HCT116 (cell line): Measurements from ENCODE around the gene ZNF264. TPM values are rescaled to one million over a fixed set of nuclear protein-coding genes. Genes with fewer than 3 reads are reported as not detected.

ENCODE experiments used
- ATAC-seq: fragments of 200-7000 bp; cut with Tn5 transposase; 2 replicates; pipeline ENCODE4 v1.9.1; 2020; ENCODE audit warnings: mild to moderate bottlenecking, moderate library complexity
- BruUV-seq: library from RNA; stranded (reverse); fragments of 400-500 nt; replicated peaks from 2 replicates; lab custom pipeline; 2021; lab: Mats Ljungman, UMichigan
- CTCF ChIA-PET: fragments of 300-600 bp; sonication (Branson Sonifier 250); formaldehyde crosslinking; loops from one replicate; lab custom pipeline; 2021; ENCODE audit warnings: antibody characterized with exemption; lab: Charles Lee
- POLR2A ChIA-PET: fragments of 300-600, 350-600 bp; sonication (Branson Sonifier 250); formaldehyde crosslinking; loops from one replicate; lab custom pipeline; 2021; ENCODE audit warnings: antibody characterized with exemption; lab: Charles Lee
- RAD21 ChIA-PET, 2 experiments: fragments of 300-600 bp; sonication (Branson Sonifier 250); formaldehyde crosslinking; loops; one replicate each; lab custom pipeline; 2023; ENCODE audit warnings: low total read pairs in 2 of 2; ENCODE audit not compliant: uncharacterized antibody in 2 of 2, unreplicated experiment in 2 of 2, low non-redundant PET in 1 of 2; lab: Charles Lee
- DNase-seq: peaks from one replicate; pipeline ENCODE4 v3.0.0-alpha.2; 2010; ENCODE audit warnings: low read depth, low spot score
- H2AFZ ChIP-seq: fragments of 200-600 bp; shearing (Covaris generic), sonication (generic); 2 replicates; pipeline ENCODE4 v1.6.1; 2017; ENCODE audit warnings: low read depth, mixed run types, mixed read lengths, antibody characterized with exemption, low read length; ENCODE audit not compliant: poor library complexity, severe bottlenecking
- H3K27ac ChIP-seq: 2 replicates; pipeline ENCODE4 v1.5.1; 2012; ENCODE audit warnings: low read depth, low read length
- H3K27me3 ChIP-seq: fragments of 200-600 bp; sonication (generic); 2 replicates; pipeline ENCODE4 v1.6.1; 2016; ENCODE audit warnings: mixed run types, low read length, mixed read lengths; ENCODE audit not compliant: insufficient read depth
- H3K36me3 ChIP-seq, 2 experiments: fragments of 200-500 bp in 1 of 2; fragments of 200-600 bp in 1 of 2; sonication (Bioruptor generic) in 1 of 2; sonication (generic) in 1 of 2; 2 replicates each; pipeline versions ENCODE4 v1.5.1 to v1.6.1; 2014 to 2016; ENCODE audit warnings: low read length in 2 of 2, inconsistent platforms in 1 of 2, mixed read lengths in 1 of 2, mixed run types in 1 of 2; ENCODE audit not compliant: insufficient read depth in 2 of 2, control insufficient read depth in 1 of 2
- H3K4me1 ChIP-seq, 2 experiments: fragments of 200-600 bp in 1 of 2; sonication (generic) in 1 of 2; 2 replicates each; pipeline versions ENCODE4 v1.5.1 to v1.6.1; 2012 to 2017; ENCODE audit warnings: low read length in 2 of 2, inconsistent platforms in 1 of 2, mild to moderate bottlenecking in 1 of 2, mixed read lengths in 1 of 2, mixed run types in 1 of 2, moderate library complexity in 1 of 2; ENCODE audit not compliant: insufficient read depth in 2 of 2, control insufficient read depth in 1 of 2
- H3K4me2 ChIP-seq: fragments of 200-600 bp; sonication (generic); 2 replicates; pipeline ENCODE4 v1.6.1; 2017; ENCODE audit warnings: mixed run types, low read length, mixed read lengths
- H3K4me3 ChIP-seq, 2 experiments: fragments of 200-600 bp in 1 of 2; sonication (generic) in 1 of 2; replicated peaks in 1 of 2; 2 replicates each; pipeline ENCODE4 v1.5.1; 2011 to 2016; ENCODE audit warnings: low read length in 2 of 2, control low read depth in 1 of 2, low read depth in 1 of 2, mild to moderate bottlenecking in 1 of 2, mixed read lengths in 1 of 2, mixed run types in 1 of 2
- H3K79me2 ChIP-seq: fragments of 200-600 bp; sonication (generic); 2 replicates; pipeline ENCODE4 v1.6.1; 2017; ENCODE audit warnings: mild to moderate bottlenecking, mixed run types, low read length, moderate library complexity, mixed read lengths; ENCODE audit not compliant: insufficient read depth
- H3K9ac ChIP-seq: fragments of 200-600 bp; sonication (generic); 2 replicates; pipeline ENCODE4 v1.6.1; 2016; ENCODE audit warnings: low read length, mixed read lengths
- H3K9me2 ChIP-seq: fragments of 200-600 bp; sonication (generic), shearing (Covaris generic); 2 replicates; pipeline ENCODE4 v1.6.1; 2017; ENCODE audit warnings: mixed run types, mild to moderate bottlenecking, moderate library complexity; ENCODE audit not compliant: insufficient read depth
- H3K9me3 ChIP-seq, 2 experiments: fragments of 200-500 bp in 1 of 2; fragments of 200-600 bp in 1 of 2; sonication (Bioruptor generic) in 1 of 2; sonication (generic) in 1 of 2; 2 replicates each; pipeline ENCODE4 v1.6.1; 2014 to 2017; ENCODE audit warnings: low read length in 2 of 2, mixed read lengths in 2 of 2, inconsistent platforms in 1 of 2, low read depth in 1 of 2, mild to moderate bottlenecking in 1 of 2, mixed run types in 1 of 2, moderate library complexity in 1 of 2; ENCODE audit not compliant: control insufficient read depth in 1 of 2, insufficient read depth in 1 of 2
- H4K20me1 ChIP-seq: fragments of 200-600 bp; sonication (generic), shearing (Covaris generic); 2 replicates; pipeline ENCODE4 v1.6.1; 2017; ENCODE audit warnings: mixed run types, mild to moderate bottlenecking, moderate library complexity; ENCODE audit not compliant: insufficient read depth
- CBX3 ChIP-seq: IDR thresholded peaks from 2 replicates; pipeline ENCODE4 v1.6.1; 2012; ENCODE audit warnings: low read depth
- CEBPB ChIP-seq: IDR thresholded peaks from 2 replicates; pipeline ENCODE4 v1.6.1; 2012; ENCODE audit warnings: low read depth
- EGR1 ChIP-seq: IDR thresholded peaks from 2 replicates; pipeline ENCODE4 v1.6.1; 2012; ENCODE audit warnings: low read depth
- ELF1 ChIP-seq: IDR thresholded peaks from 2 replicates; pipeline ENCODE4 v1.6.1; 2012; ENCODE audit warnings: low read depth, borderline replicate concordance
- EZH2 ChIP-seq: fragments of 200-600 bp; sonication (generic); IDR thresholded peaks from 2 replicates; pipeline ENCODE4 v1.6.1; 2017; ENCODE audit warnings: antibody characterized with exemption, mixed run types
- FOSL1 ChIP-seq: IDR thresholded peaks from 2 replicates; pipeline ENCODE4 v1.6.1; 2012; ENCODE audit warnings: low read depth
- JUND ChIP-seq: IDR thresholded peaks from 2 replicates; pipeline ENCODE4 v1.6.1; 2012
- SP1 ChIP-seq: IDR thresholded peaks from 2 replicates; pipeline ENCODE4 v1.6.1; 2012; ENCODE audit warnings: low read depth
- SRF ChIP-seq: IDR thresholded peaks from 2 replicates; pipeline ENCODE4 v1.6.1; 2012; ENCODE audit warnings: low read depth
- YY1 ChIP-seq: IDR thresholded peaks from 2 replicates; pipeline ENCODE4 v1.6.1; 2011; ENCODE audit warnings: low read length, low read depth, moderate library complexity, mild to moderate bottlenecking; ENCODE audit not compliant: insufficient replicate concordance; ENCODE audit errors: extremely low read depth
- ZFX ChIP-seq: fragments of 450-650 bp; IDR thresholded peaks from 2 replicates; pipeline ENCODE4 v1.6.1; 2017
- ZNF274 ChIP-seq: fragments of 200-500 bp; sonication (Bioruptor generic); IDR thresholded peaks from 2 replicates; pipeline ENCODE4 v1.6.1; 2014; ENCODE audit warnings: mild to moderate bottlenecking, low read depth, low read length, inconsistent platforms
- intact Hi-C: fragments of 100-400 bp; cut with micrococcal nuclease; formaldehyde crosslinking; loops from 2 replicates; pipeline ENCODE4 v1.10.0; 2022
- total RNA-seq: library from RNA; stranded (reverse); gene quantifications from one replicate; pipeline ENCODE4 v1.2.1, GENCODE V29; 2021; ENCODE audit not compliant: unreplicated experiment
- TF ChIP-seq, protein P1 (sequence below): IDR thresholded peaks from 2 replicates; pipeline ENCODE4 v1.6.1; 2012
- TF ChIP-seq, protein P2 (sequence below): IDR thresholded peaks from 2 replicates; pipeline ENCODE4 v1.6.1; 2011; ENCODE audit warnings: mild to moderate bottlenecking, low read length, moderate library complexity; ENCODE audit not compliant: insufficient replicate concordance; ENCODE audit errors: extremely low read depth
- TF ChIP-seq, protein P3 (sequence below), 3 experiments: fragments of 200-600 bp in 1 of 3; sonication (generic) in 1 of 3; IDR thresholded peaks in 2 of 3; conservative IDR thresholded peaks in 1 of 3; 2 replicates each; pipeline ENCODE4 v1.5.1; 2012 to 2017; ENCODE audit warnings: low read depth in 2 of 3, low read length in 2 of 3, antibody characterized with exemption in 1 of 3, borderline replicate concordance in 1 of 3, control low read depth in 1 of 3, mild to moderate bottlenecking in 1 of 3, mixed read lengths in 1 of 3, mixed run types in 1 of 3, moderate library complexity in 1 of 3; ENCODE audit not compliant: insufficient read depth in 1 of 3
- TF ChIP-seq, protein P4 (sequence below): IDR thresholded peaks from 2 replicates; pipeline ENCODE4 v1.6.1; 2012

The ZNF264 gene
- total RNA-seq, 1 experiment from 2014 or later, result 30.3 TPM

DNA sequence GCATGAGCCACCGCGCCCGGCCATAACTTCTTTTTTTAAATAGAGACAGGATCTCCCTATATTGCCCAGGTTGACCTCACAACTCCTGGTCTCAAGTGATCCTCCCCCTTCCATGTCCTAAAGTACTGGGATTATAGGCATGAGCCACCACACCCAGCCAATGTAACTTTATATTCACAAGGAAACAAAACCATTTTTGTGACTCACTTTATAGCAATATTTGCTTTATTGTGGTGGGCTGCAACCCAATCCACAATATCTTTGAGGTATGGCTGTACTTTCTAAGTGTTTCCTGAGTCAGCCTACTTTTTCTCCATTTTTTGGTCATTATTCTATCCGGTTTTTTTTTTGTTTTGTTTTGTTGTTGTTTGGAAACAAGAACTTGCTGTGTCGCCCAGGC, 38.4 kb upstream of the ZNF264 start:
- DNase-seq (no peak), ATAC-seq (no peak)
- no peaks in the 10 kb centered on the region for H3K79me2 ChIP-seq
- CTCF ChIA-PET, result no interaction called here
- no peaks in the 10 kb centered on the region for H4K20me1 ChIP-seq
- no peaks in the 10 kb centered on the region for H3K27me3 ChIP-seq
- no TSS peak for BruUV-seq
- no peak overlapping the region for H3K4me3 ChIP-seq
- RAD21 ChIA-PET, result no interaction called here
- TF ChIP-seq SP1 (no peak), CBX3 (no peak)
- no peak overlapping the region for H3K9ac ChIP-seq
- no peaks in the 10 kb centered on the region for H3K36me3 ChIP-seq
- POLR2A ChIA-PET, result no interaction called here
- H2AFZ ChIP-seq, result no peak overlapping the region
- no peaks in the 10 kb centered on the region; a peak in 1 of 4 replicates for H3K9me3 ChIP-seq
- H3K4me1 ChIP-seq, result no peaks in the 10 kb centered on the region
- no peak overlapping the region for H3K4me2 ChIP-seq
- no peak overlapping the region for H3K27ac ChIP-seq
- H3K9me2 ChIP-seq, result no peaks in the 10 kb centered on the region
- intact Hi-C loops, result no loop called here

DNA sequence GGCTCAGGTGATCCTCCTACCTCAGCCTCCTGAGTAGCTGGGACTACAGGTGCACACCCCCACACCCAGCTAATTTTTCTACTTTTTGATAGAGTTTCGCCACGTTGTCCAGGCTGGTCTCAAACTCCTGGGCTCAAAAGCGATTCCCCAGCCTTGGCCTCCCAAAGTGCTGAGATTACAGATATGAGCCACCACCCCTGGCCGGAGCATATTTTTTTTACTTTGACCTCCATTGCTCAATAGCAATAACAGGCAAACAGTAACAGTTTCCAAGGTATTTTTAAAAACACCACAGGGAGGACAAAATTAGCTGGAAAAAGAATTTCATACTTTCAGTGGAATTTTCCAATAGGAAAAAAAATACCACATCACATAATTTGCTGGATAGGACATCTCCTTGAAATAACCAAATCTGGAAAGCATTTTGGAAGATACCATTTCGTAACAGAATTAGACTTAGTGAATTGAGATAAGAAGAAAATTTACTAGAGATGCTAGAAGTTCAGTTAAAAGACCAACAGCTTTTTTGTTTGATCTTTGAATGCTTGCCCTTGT, 29.2 kb upstream of the ZNF264 start:
- no peaks in the 10 kb centered on the region for H3K36me3 ChIP-seq
- intact Hi-C loops, result no loop called here
- H3K4me1 ChIP-seq, result no peaks in the 10 kb centered on the region
- H3K4me2 ChIP-seq, result no peak overlapping the region
- no peaks in the 10 kb centered on the region for H3K9me2 ChIP-seq
- no peak overlapping the region for H3K9ac ChIP-seq
- TF ChIP-seq SRF (no peak), ELF1 (no peak), ZFX (no peak), ZNF274 (no peak), SP1 (no peak), JUND (no peak), YY1 (no peak), EGR1 (no peak), FOSL1 (no peak), CBX3 (no peak), EZH2 (no peak), CEBPB (no peak)
- TF ChIP-seq, protein P1, sequence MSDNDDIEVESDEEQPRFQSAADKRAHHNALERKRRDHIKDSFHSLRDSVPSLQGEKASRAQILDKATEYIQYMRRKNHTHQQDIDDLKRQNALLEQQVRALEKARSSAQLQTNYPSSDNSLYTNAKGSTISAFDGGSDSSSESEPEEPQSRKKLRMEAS, result no peak
- TF ChIP-seq, protein P2, sequence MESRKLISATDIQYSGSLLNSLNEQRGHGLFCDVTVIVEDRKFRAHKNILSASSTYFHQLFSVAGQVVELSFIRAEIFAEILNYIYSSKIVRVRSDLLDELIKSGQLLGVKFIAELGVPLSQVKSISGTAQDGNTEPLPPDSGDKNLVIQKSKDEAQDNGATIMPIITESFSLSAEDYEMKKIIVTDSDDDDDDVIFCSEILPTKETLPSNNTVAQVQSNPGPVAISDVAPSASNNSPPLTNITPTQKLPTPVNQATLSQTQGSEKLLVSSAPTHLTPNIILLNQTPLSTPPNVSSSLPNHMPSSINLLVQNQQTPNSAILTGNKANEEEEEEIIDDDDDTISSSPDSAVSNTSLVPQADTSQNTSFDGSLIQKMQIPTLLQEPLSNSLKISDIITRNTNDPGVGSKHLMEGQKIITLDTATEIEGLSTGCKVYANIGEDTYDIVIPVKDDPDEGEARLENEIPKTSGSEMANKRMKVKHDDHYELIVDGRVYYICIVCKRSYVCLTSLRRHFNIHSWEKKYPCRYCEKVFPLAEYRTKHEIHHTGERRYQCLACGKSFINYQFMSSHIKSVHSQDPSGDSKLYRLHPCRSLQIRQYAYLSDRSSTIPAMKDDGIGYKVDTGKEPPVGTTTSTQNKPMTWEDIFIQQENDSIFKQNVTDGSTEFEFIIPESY, result no peak
- TF ChIP-seq, protein P3, sequence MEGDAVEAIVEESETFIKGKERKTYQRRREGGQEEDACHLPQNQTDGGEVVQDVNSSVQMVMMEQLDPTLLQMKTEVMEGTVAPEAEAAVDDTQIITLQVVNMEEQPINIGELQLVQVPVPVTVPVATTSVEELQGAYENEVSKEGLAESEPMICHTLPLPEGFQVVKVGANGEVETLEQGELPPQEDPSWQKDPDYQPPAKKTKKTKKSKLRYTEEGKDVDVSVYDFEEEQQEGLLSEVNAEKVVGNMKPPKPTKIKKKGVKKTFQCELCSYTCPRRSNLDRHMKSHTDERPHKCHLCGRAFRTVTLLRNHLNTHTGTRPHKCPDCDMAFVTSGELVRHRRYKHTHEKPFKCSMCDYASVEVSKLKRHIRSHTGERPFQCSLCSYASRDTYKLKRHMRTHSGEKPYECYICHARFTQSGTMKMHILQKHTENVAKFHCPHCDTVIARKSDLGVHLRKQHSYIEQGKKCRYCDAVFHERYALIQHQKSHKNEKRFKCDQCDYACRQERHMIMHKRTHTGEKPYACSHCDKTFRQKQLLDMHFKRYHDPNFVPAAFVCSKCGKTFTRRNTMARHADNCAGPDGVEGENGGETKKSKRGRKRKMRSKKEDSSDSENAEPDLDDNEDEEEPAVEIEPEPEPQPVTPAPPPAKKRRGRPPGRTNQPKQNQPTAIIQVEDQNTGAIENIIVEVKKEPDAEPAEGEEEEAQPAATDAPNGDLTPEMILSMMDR (IDR thresholded peaks at IDR 0.05 in 2 of 3, conservative IDR thresholded peaks at IDR 0.05 in 1 of 3; ENCODE audit: borderline replicate concordance in 1 of 3, insufficient read depth in 1 of 3, low read depth in 2 of 3, low read length in 2 of 3), result no peak
- TF ChIP-seq, protein P4, sequence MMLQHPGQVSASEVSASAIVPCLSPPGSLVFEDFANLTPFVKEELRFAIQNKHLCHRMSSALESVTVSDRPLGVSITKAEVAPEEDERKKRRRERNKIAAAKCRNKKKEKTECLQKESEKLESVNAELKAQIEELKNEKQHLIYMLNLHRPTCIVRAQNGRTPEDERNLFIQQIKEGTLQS, result no peak
- TF ChIP-seq, all 23 proteins: peak for 0
- ATAC-seq, result no peak
- Histone ChIP-seq H4K20me1 (no peaks in the 10 kb centered on the region), H3K4me3 (no peak overlapping the region), H3K9me3 (peaks cover 0 to under 1% of the 10 kb centered on the region in 2 experiments; a peak in 1 of 4 replicates), H2AFZ (no peak overlapping the region), H3K79me2 (no peaks in the 10 kb centered on the region), H3K27ac (no peak overlapping the region), H3K27me3 (no peaks in the 10 kb centered on the region)
- ChIA-PET RAD21 (no interaction called here), POLR2A (no interaction called here), CTCF (no interaction called here)
- no peak for DNase-seq
- no TSS peak for BruUV-seq
